H1 (cell line): ENCODE data around the gene FMNL2. TPM values are rescaled to one million over a fixed set of nuclear protein-coding genes. Genes with fewer than 3 reads are reported as not detected.

Source experiments
- ASH2L ChIP-seq: fragments of 200-600, 300-600 bp; sonication (generic); IDR thresholded peaks from one replicate; pipeline ENCODE4 v1.7.1; 2017; ENCODE audit warnings: low read length
- POLR2AphosphoS5 ChIP-seq: IDR thresholded peaks from 2 replicates; pipeline ENCODE4 v1.6.1; 2011; ENCODE audit warnings: low read depth, low read length
- TBP ChIP-seq: IDR thresholded peaks from 2 replicates; pipeline ENCODE4 v1.6.1; 2011; ENCODE audit warnings: low read depth, low read length, improper control_type of control experiment
- ZNF274 ChIP-seq: IDR thresholded peaks from 2 replicates; pipeline ENCODE4 v1.7.0; 2012; ENCODE audit warnings: low read length, borderline replicate concordance; ENCODE audit errors: extremely low read depth
- polyA plus RNA-seq, 7 experiments: library from polyadenylated mRNA; depleted of rRNA in 3 of 7; stranded (reverse) in 5 of 7; unstranded in 2 of 7; fragments of >200 nt in 5 of 7; fragments of 200-250 nt in 2 of 7; gene quantifications; 1 replicate in 5 of 7; 2 replicates in 1 of 7; 4 replicates in 1 of 7; pipeline versions ENCODE4 v1.2.1 to v1.2.3, GENCODE V29; 2011 to 2013; ENCODE audit warnings: missing spikeins in 2 of 7, mixed read lengths in 2 of 7
- total RNA-seq: library from RNA; stranded (reverse); fragmentation: NEBNext Ultra II Directional; extraction: Animal tissue kit (Norgen Biotek cat#: 25700); gene quantifications from 2 replicates; pipeline ENCODE4 v1.2.1, GENCODE V29; 2021

The FMNL2 gene
- total and polyA plus RNA-seq, 2 of the 8 experiments (the other 6 are each of a cell fraction or from before 2014, with no cell fraction given) = 15.5 to 45.1 TPM

DNA sequence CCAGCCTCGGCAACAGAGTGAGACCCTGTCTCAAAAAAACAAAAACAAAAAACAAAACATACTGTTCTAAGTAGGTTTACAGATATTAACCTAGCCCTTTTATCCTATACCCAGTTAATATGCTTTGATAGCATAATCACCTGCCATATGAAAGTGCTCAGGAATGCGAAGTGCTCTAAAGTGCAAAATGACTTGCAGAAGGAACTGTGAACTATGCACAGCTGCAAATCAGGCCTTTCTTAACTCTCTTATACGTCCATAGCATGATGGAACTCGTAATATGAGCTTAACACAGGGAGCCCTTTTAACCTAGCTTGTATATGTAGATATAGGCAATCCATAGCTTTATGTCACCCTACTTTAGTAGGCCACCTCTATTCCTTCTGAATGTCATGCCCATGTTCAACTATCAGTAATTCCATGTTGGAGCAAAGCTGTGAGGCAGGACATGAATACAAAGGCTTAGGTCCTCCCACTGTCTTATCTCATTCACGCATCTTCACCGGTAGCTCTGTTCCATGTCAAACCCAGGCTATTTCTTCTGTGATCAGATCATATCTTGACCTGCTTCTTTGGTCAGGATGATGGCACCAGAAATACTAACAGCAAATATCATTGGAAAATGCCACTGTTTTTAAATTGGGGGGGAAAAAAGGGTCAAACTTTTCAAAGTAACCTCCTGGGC, 309.4 kb downstream of the FMNL2 start (continued):
- no peak for TF ChIP-seq TBP
- TF ChIP-seq ZNF274 = no peak
- no peak for TF ChIP-seq ASH2L
- TF ChIP-seq POLR2AphosphoS5 = no peak
